KMS-11 (cell line): ENCODE data around the gene SOX18.
A peak's percentile ranks its signal among the peaks of the same experiment; 100 is the strongest.

Source experiments
- H2AFZ ChIP-seq: fragments of 200-600 bp; sonication (generic); 2 replicates; pipeline ENCODE4 v1.6.1; 2016; ENCODE audit warnings: antibody characterized with exemption, mixed run types, low read depth
- H3K27ac ChIP-seq: fragments of 200-600 bp; sonication (generic); 2 replicates; pipeline ENCODE4 v1.6.1; 2016; ENCODE audit warnings: mild to moderate bottlenecking, mixed run types
- H3K27me3 ChIP-seq: fragments of 200-600 bp; sonication (generic); 2 replicates; pipeline ENCODE4 v1.6.1; 2017; ENCODE audit warnings: mild to moderate bottlenecking, low read depth, mixed run types, moderate library complexity; ENCODE audit not compliant: insufficient read depth
- H3K36me3 ChIP-seq: fragments of 200-600 bp; sonication (generic); 2 replicates; pipeline ENCODE4 v1.6.1; 2017; ENCODE audit warnings: mild to moderate bottlenecking, mixed run types; ENCODE audit not compliant: insufficient read depth
- H3K4me1 ChIP-seq: fragments of 200-600 bp; sonication (generic); 2 replicates; pipeline ENCODE4 v1.6.1; 2016; ENCODE audit warnings: mild to moderate bottlenecking, low read depth, mixed run types; ENCODE audit not compliant: poor library complexity, severe bottlenecking
- H3K4me2 ChIP-seq: fragments of 200-600 bp; sonication (generic); 2 replicates; pipeline ENCODE4 v1.7.0; 2016; ENCODE audit warnings: mild to moderate bottlenecking, mixed run types
- H3K4me3 ChIP-seq: fragments of 200-600 bp; sonication (generic); IDR thresholded peaks from 2 replicates; pipeline ENCODE4 v1.6.1; 2017; ENCODE audit warnings: low read depth, low read length, mixed read lengths; ENCODE audit not compliant: insufficient read depth
- H3K79me2 ChIP-seq: fragments of 200-600 bp; sonication (generic); 2 replicates; pipeline ENCODE4 v1.6.1; 2016; ENCODE audit warnings: low read depth, mixed run types; ENCODE audit not compliant: insufficient read depth
- H3K9ac ChIP-seq: fragments of 200-600 bp; sonication (generic); 2 replicates; pipeline ENCODE4 v1.6.1; 2016; ENCODE audit warnings: mild to moderate bottlenecking, mixed run types
- H4K20me1 ChIP-seq: fragments of 200-600 bp; sonication (generic); 2 replicates; pipeline ENCODE4 v1.6.1; 2016; ENCODE audit warnings: mild to moderate bottlenecking, mixed run types; ENCODE audit not compliant: insufficient read depth
- TF ChIP-seq, protein P1 (sequence below): fragments of 200-600 bp; sonication (generic); conservative IDR thresholded peaks from 2 replicates; pipeline ENCODE4 v1.6.1; 2017; ENCODE audit warnings: low read depth, mild to moderate bottlenecking, antibody characterized with exemption, low read length, moderate library complexity, mixed read lengths

Gene SOX18

DNA sequence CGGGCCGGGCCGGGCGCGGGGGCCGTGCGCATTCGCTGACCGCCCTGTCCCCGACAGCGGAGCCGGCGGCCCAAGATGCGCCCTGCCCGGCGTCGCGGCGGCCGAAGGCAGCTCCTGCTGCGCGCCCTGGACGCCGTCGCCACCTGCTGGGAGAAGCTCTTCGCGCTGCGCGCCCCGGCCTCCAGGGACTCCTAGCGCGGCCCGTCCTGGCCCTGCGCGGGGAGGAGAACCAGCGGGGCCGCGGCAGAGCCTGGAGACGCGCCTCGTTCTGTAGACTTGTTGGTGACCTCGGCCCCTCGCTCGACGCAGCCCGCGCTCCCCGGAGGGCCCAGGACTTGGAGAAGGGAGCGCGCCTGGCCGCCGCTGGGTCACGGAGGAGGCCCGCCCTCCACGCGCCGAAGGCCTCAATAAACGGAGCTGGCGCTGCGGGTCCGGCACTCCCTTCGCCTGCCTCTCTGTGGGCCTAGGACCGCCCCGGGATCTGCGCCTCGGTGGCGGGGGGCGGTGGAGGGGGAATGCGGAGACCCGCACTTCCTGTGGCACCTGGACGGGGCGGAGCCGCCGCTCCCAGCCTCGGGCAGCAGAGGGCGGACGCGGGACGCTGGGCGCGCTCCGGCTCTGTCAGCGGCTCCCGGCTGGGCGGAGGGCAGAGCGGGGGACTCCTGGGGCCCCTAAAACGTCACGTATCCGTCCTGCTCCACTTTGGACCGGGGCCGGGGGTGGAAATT is 10.7 kb downstream of the SOX18 start:
- Histone ChIP-seq H3K27me3 (peaks cover 59% of the 10 kb centered on the region), H3K36me3 (no peaks in the 10 kb centered on the region), H3K79me2 (no peaks in the 10 kb centered on the region), H3K9ac (peak overlapping the region; percentile 41; the same call in 1 of the 2 replicates), H3K4me3 (no peak overlapping the region), H3K4me1 (peaks cover 24% of the 10 kb centered on the region), H3K4me2 (peak overlapping the region; percentile 92), H3K27ac (no peak overlapping the region), H2AFZ (peak overlapping the region; percentile 98), H4K20me1 (no peaks in the 10 kb centered on the region)
- TF ChIP-seq, protein P1, sequence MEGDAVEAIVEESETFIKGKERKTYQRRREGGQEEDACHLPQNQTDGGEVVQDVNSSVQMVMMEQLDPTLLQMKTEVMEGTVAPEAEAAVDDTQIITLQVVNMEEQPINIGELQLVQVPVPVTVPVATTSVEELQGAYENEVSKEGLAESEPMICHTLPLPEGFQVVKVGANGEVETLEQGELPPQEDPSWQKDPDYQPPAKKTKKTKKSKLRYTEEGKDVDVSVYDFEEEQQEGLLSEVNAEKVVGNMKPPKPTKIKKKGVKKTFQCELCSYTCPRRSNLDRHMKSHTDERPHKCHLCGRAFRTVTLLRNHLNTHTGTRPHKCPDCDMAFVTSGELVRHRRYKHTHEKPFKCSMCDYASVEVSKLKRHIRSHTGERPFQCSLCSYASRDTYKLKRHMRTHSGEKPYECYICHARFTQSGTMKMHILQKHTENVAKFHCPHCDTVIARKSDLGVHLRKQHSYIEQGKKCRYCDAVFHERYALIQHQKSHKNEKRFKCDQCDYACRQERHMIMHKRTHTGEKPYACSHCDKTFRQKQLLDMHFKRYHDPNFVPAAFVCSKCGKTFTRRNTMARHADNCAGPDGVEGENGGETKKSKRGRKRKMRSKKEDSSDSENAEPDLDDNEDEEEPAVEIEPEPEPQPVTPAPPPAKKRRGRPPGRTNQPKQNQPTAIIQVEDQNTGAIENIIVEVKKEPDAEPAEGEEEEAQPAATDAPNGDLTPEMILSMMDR = peak; percentile 73

DNA sequence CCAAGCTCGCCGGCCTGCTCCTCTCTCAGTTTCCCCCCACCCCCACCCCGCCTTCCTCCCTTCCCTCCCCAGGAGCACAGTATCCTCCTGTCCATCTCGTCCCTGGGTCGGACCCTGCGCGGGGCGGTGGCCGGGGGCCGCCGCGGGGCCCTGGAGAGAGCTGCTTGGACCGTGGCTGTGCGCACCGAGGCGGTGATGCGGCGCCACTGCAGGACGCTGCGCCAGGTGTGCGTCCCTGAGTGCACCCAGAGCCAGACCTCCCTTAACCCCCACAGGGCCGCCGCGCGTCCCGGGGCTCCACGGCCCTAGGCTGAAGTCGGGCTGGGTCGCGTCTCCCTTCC is 11.2 kb downstream of the SOX18 start:
- Histone ChIP-seq H3K27me3 (peaks cover 53% of the 10 kb centered on the region), H3K9ac (no peak overlapping the region; the same call in 1 of the 2 replicates), H3K4me3 (no peak overlapping the region), H3K79me2 (no peaks in the 10 kb centered on the region), H3K4me2 (peak overlapping the region; percentile 92), H3K27ac (no peak overlapping the region), H2AFZ (peak overlapping the region; percentile 98), H3K4me1 (peaks cover 24% of the 10 kb centered on the region), H4K20me1 (no peaks in the 10 kb centered on the region), H3K36me3 (no peaks in the 10 kb centered on the region)
- TF ChIP-seq, protein P1 = no peak

DNA sequence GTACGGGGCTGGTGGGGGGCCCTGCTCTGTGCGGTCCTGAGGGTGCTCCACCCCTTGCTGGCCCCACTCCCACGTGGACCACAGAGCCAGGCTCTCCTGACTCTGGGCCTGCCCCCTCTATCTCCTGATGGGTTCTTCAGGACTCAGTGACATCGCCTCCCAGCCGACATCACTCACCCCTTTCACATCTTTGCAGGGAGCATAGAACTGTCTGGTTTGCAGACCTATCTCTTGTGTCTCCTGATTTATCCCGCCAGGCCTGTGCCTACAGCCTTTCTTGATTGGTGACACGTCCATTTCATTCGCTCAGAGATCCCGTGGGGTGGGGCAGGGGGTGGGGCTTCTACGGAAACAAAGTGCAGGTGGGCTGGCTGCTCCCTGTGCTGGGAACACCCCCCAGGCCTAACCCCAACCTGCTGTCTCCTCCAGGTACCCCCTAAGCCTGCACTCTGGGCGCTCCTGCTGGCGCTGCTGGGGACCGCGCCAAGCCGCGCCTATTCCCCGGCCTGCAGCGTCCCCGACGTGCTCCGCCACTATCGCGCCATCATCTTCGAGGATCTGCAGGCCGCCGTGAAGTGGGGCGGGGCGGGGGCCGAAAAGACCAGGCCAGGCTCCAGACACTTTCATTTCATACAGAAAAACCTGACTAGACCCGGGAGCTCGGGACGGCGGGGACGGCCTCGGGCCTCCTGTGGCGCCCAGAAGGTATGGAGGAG is 11.8 kb downstream of the SOX18 start:
- H3K27ac ChIP-seq = no peak overlapping the region
- no peaks in the 10 kb centered on the region for H4K20me1 ChIP-seq
- H3K4me2 ChIP-seq = peak overlapping the region; percentile 92
- no peak overlapping the region for H3K9ac ChIP-seq
- H3K79me2 ChIP-seq = no peaks in the 10 kb centered on the region
- no peak overlapping the region for H2AFZ ChIP-seq
- no peaks in the 10 kb centered on the region for H3K36me3 ChIP-seq
- peaks cover 51% of the 10 kb centered on the region for H3K27me3 ChIP-seq
- TF ChIP-seq, protein P1 = no peak
- H3K4me1 ChIP-seq = peaks cover 24% of the 10 kb centered on the region
- no peak overlapping the region for H3K4me3 ChIP-seq

DNA sequence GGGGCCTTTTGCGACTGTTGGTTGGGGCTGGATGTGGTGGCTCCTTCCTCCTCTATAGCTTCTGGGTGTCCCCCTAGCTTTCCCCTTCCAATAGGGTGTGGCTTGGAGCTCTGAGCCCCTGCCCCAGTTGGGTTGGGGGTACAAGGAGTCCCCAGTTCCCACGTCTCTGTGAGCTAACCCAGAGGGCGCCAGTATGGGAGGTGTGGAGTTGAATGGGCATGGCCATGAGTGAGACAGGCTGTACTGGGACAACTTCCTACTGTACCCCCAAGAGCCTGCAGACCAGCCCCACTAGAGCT is 12.3 kb downstream of the SOX18 start:
- Histone ChIP-seq H3K9ac (no peak overlapping the region), H2AFZ (no peak overlapping the region), H3K27me3 (peaks cover 47% of the 10 kb centered on the region), H3K4me2 (peak overlapping the region; percentile 92; the same call in 1 of the 2 replicates), H4K20me1 (no peaks in the 10 kb centered on the region), H3K27ac (no peak overlapping the region), H3K36me3 (no peaks in the 10 kb centered on the region), H3K4me3 (no peak overlapping the region), H3K79me2 (no peaks in the 10 kb centered on the region), H3K4me1 (peaks cover 23% of the 10 kb centered on the region)
- TF ChIP-seq, protein P1 = no peak
